Gastrocnemius medialis (tissue), 4 donors: ENCODE results near the gene HEY2. TPM values are rescaled to one million over a fixed set of nuclear protein-coding genes. Genes with fewer than 3 reads are reported as not detected.
"Not testable (repeated sequence)": the region's sequence is repeated elsewhere in the genome, so short reads cannot be mapped to it uniquely, and the experiment has no call there.

Source experiments
- ATAC-seq, 2 donors: fragments of 150-250 bp; one replicate each; pipeline ENCODE4 v1.9.1; 2016
- DNase-seq, 2 donors: peaks; one replicate each; pipeline ENCODE4 v3.0.0-alpha.2; 2019
- H3K27ac ChIP-seq, 4 donors: fragments of 200-600 bp; sonication (generic); 1 replicate in 1 of 4; 2 replicates in 3 of 4; pipeline ENCODE4 v1.5.1; 2016 to 2018; ENCODE audit warnings: mild to moderate bottlenecking in 2 of 4, moderate library complexity in 1 of 4
- H3K27me3 ChIP-seq, 3 donors: fragments of 200-600 bp; sonication (generic) in 2 of 3; 1 replicate in 1 of 3; 2 replicates in 2 of 3; pipeline versions ENCODE4 v1.5.1 to v1.6.0; 2016 to 2019; ENCODE audit warnings: mild to moderate bottlenecking in 1 of 3, moderate library complexity in 1 of 3
- H3K36me3 ChIP-seq, 2 donors: fragments of 200-600 bp; sonication (generic) in 1 of 2; one replicate each; pipeline ENCODE4 v1.5.1; 2017 to 2018
- H3K4me1 ChIP-seq, 2 donors: fragments of 200-600 bp; sonication (generic) in 1 of 2; one replicate each; pipeline ENCODE4 v1.5.1; 2016 to 2017; ENCODE audit warnings: mild to moderate bottlenecking in 2 of 2
- H3K4me3 ChIP-seq, 4 donors: fragments of 200-600 bp; sonication (generic) in 3 of 4; 1 replicate in 1 of 4; 2 replicates in 3 of 4; pipeline ENCODE4 v1.5.1; 2016 to 2019; ENCODE audit warnings: mild to moderate bottlenecking in 2 of 4
- H3K9me3 ChIP-seq, 3 donors: fragments of 200-600 bp; sonication (generic) in 2 of 3; 1 replicate in 1 of 3; 2 replicates in 2 of 3; pipeline ENCODE4 v1.5.1; 2016 to 2019
- CTCF ChIP-seq, 5 experiments: fragments of 450-650 bp in 3 of 5; fragments of 200-600 bp in 2 of 5; sonication (generic) in 2 of 5; IDR thresholded peaks in 4 of 5; conservative IDR thresholded peaks in 1 of 5; 1 replicate in 4 of 5; 2 replicates in 1 of 5; pipeline ENCODE4 v1.5.1; 2016 to 2019; ENCODE audit warnings: antibody characterized with exemption in 5 of 5, mild to moderate bottlenecking in 3 of 5, moderate library complexity in 3 of 5
- POLR2A ChIP-seq, 2 donors: fragments of 450-650 bp; IDR thresholded peaks; one replicate each; pipeline ENCODE4 v1.6.1; 2017; ENCODE audit warnings: antibody characterized with exemption in 2 of 2, mild to moderate bottlenecking in 2 of 2, moderate library complexity in 2 of 2
- in situ Hi-C, 4 donors: fragments of 200-750 bp; cut with MboI; loops; one replicate each; pipeline versions ENCODE4 v1.15.0 to v1.8.0; 2017; ENCODE audit warnings: low sequenced_read_pairs in 4 of 4
- intact Hi-C: fragments of 100-400 bp; cut with DNase I; formaldehyde crosslinking; loops from one replicate; pipeline ENCODE4 v1.15.1; 2023; ENCODE audit warnings: low total_unique reads
- total RNA-seq, 4 donors: library from RNA; depleted of rRNA; stranded (reverse); fragments of >200 nt; gene quantifications; one replicate each; pipeline versions ENCODE4 v1.1.0 to v1.2.3, GENCODE V29; 2016

Gene HEY2
- 1 to 10 TPM; 5.9 to 9.0 (median 7.4) TPM for total RNA-seq

- Histone ChIP-seq H3K4me1 (peaks cover 11 to 30% of the 10 kb centered on the region in 2 donors), H3K27me3 (no peaks in the 10 kb centered on the region), H3K4me3 (peak within 1 kb of the TSS; percentile 73 to 86 (median 85)), H3K27ac (peak within 1 kb of the TSS; percentile 89 to 99 (median 94)), H3K36me3 (no peaks in the 10 kb centered on the region), H3K9me3 (no peaks in the 10 kb centered on the region)
- ATAC-seq (peak; percentile 55 to 65), DNase-seq (peak; percentile 92 to 94)
- in situ Hi-C loops (no loop called here), intact Hi-C loops (loop anchor here (1.0 to 5.0 kb wide), 7 partner anchors 31 to 787 kb away; partner anchors contain the start of gene RNF217)
- TF ChIP-seq CTCF (IDR thresholded peaks at IDR 0.05 in 4 of 5, conservative IDR thresholded peaks at IDR 0.05 in 1 of 5) (peak in 3 of 5 experiments; percentile 43 to 51 (median 48)), POLR2A (IDR thresholded peaks at IDR 0.05) (peak; percentile 92 to 97)
Observed at GRCh38 chr6:125749173-125749864, at the start of gene HEY2. Gene HEY2 (plus strand): TSS chr6:125749632. CDS start chr6:125749777, 145 bp downstream.

- H3K4me1 ChIP-seq: no peaks in the 10 kb centered on the region
- no peak overlapping the region for H3K4me3 ChIP-seq
- no peak overlapping the region for H3K27ac ChIP-seq
- H3K27me3 ChIP-seq: no peaks in the 10 kb centered on the region
- no peaks in the 10 kb centered on the region for H3K9me3 ChIP-seq
- intact Hi-C loops: no loop called here
- H3K36me3 ChIP-seq: no peaks in the 10 kb centered on the region
- TF ChIP-seq POLR2A (IDR thresholded peaks at IDR 0.05) (no peak), CTCF (IDR thresholded peaks at IDR 0.05 in 4 of 5, conservative IDR thresholded peaks at IDR 0.05 in 1 of 5) (no peak)
- DNase-seq (no peak), ATAC-seq (no peak)
- in situ Hi-C loops: no loop called here
Observed at GRCh38 chr6:125700581-125701353, 48.7 kb upstream of the HEY2 start.

GRCh38 chr6:125701354-125701668 lies 48.1 kb upstream of the HEY2 start:
- Histone ChIP-seq H3K27ac (no peak overlapping the region), H3K9me3 (no peaks in the 10 kb centered on the region), H3K27me3 (no peaks in the 10 kb centered on the region), H3K4me1 (no peaks in the 10 kb centered on the region), H3K36me3 (no peaks in the 10 kb centered on the region), H3K4me3 (no peak overlapping the region)
- ATAC-seq (no peak), DNase-seq (no peak)
- intact Hi-C loops: no loop called here
- TF ChIP-seq CTCF (IDR thresholded peaks at IDR 0.05 in 4 of 5, conservative IDR thresholded peaks at IDR 0.05 in 1 of 5) (no peak), POLR2A (IDR thresholded peaks at IDR 0.05) (no peak)
- in situ Hi-C loops: no loop called here

GRCh38 chr6:125703882-125704281 lies 45.5 kb upstream of the HEY2 start:
- H3K4me3 ChIP-seq, DNase-seq, H3K27me3 ChIP-seq, in situ Hi-C loops, H3K4me1 ChIP-seq, H3K9me3 ChIP-seq, H3K36me3 ChIP-seq, ATAC-seq, intact Hi-C loops, H3K27ac ChIP-seq: not testable (repeated sequence)

GRCh38 chr6:125707615-125708243 lies 41.7 kb upstream of the HEY2 start:
- H3K27me3 ChIP-seq: no peaks in the 10 kb centered on the region
- no peaks in the 10 kb centered on the region for H3K4me1 ChIP-seq
- no peak for ATAC-seq
- H3K27ac ChIP-seq: no peak overlapping the region
- intact Hi-C loops (no loop called here), in situ Hi-C loops (no loop called here)
- no peak overlapping the region for H3K4me3 ChIP-seq
- DNase-seq: no peak
- TF ChIP-seq POLR2A (IDR thresholded peaks at IDR 0.05): no peak
- no peaks in the 10 kb centered on the region for H3K36me3 ChIP-seq
- peaks cover 0 to 9% (median 0%) of the 10 kb centered on the region in 3 donors for H3K9me3 ChIP-seq
